Uterus (tissue), 4 donors: ENCODE measurements around the gene TARBP2. TPM values are rescaled to one million over a fixed set of nuclear protein-coding genes. Genes with fewer than 3 reads are reported as not detected.

Source experiments
- DNase-seq, 2 donors: peaks; one replicate each; pipeline ENCODE4 v3.0.0-alpha.2; 2019 to 2020
- H3K27ac ChIP-seq, 2 donors: fragments of 200-600 bp; sonication (generic); 1 replicate in 1 of 2; 2 replicates in 1 of 2; pipeline ENCODE4 v1.5.1; 2016 to 2018
- H3K27me3 ChIP-seq, 2 donors: fragments of 200-600 bp; sonication (generic); one replicate each; pipeline ENCODE4 v1.5.1; 2018 to 2019; ENCODE audit warnings: control low read depth in 1 of 2
- H3K36me3 ChIP-seq, 2 donors: fragments of 200-600 bp; sonication (generic); one replicate each; pipeline ENCODE4 v1.5.1; 2019; ENCODE audit warnings: control low read depth in 1 of 2
- H3K4me1 ChIP-seq, 2 donors: fragments of 200-600 bp; sonication (generic); one replicate each; pipeline ENCODE4 v1.5.1; 2018 to 2019; ENCODE audit warnings: control low read depth in 1 of 2
- H3K4me3 ChIP-seq, 2 donors: fragments of 200-600 bp; sonication (generic); 1 replicate in 1 of 2; 2 replicates in 1 of 2; pipeline ENCODE4 v1.5.1; 2018 to 2019; ENCODE audit warnings: mild to moderate bottlenecking in 1 of 2
- H3K9me3 ChIP-seq, 2 donors: fragments of 200-600 bp; sonication (generic); one replicate each; pipeline ENCODE4 v1.5.1; 2019; ENCODE audit warnings: control low read depth in 1 of 2
- CTCF ChIP-seq, 4 experiments: fragments of 200-600 bp in 2 of 4; fragments of 450-650 bp in 2 of 4; sonication (generic) in 2 of 4; IDR thresholded peaks; one replicate each; pipeline ENCODE4 v1.5.1; 2016 to 2019; ENCODE audit warnings: antibody characterized with exemption in 4 of 4, mild to moderate bottlenecking in 2 of 4, moderate library complexity in 1 of 4
- POLR2A ChIP-seq, 2 donors: fragments of 450-650 bp; IDR thresholded peaks; one replicate each; pipeline ENCODE4 v1.6.1; 2016; ENCODE audit warnings: antibody characterized with exemption in 2 of 2, mild to moderate bottlenecking in 1 of 2, moderate library complexity in 1 of 2
- intact Hi-C: fragments of 100-400 bp; cut with DNase I; formaldehyde crosslinking; loops from one replicate; pipeline ENCODE4 v1.15.1; 2023; ENCODE audit warnings: low total_unique reads
- total RNA-seq, 4 donors: library from RNA; depleted of rRNA in 3 of 4; stranded (reverse); fragments of >200 nt in 3 of 4; gene quantifications; one replicate each; pipeline versions ENCODE4 v1.1.0 to v1.2.4, GENCODE V29; 2014 to 2023
- donor health status: DM: yes; HTN: yes; CAD: no.

TARBP2 gene
- total RNA-seq, 4 donors from 2014 or later, result 6.7 to 33.2 (median 19.0) TPM

- Histone ChIP-seq H3K27me3 (no peaks in the 10 kb centered on the region), H3K4me1 (no peaks in the 10 kb centered on the region), H3K4me3 (no peak overlapping the region), H3K27ac (no peak overlapping the region), H3K9me3 (no peaks in the 10 kb centered on the region), H3K36me3 (no peaks in the 10 kb centered on the region)
- DNase-seq, result no peak
- no peak for TF ChIP-seq CTCF (IDR thresholded peaks at IDR 0.05)
- intact Hi-C loops, result no loop called here
Observed at GRCh38 chr12:53462935-53463334, 38.1 kb upstream of the TARBP2 start.

GRCh38 chr12:53463802-53464560 is 37.1 kb upstream of the TARBP2 start:
- Histone ChIP-seq H3K4me3 (no peak overlapping the region), H3K9me3 (no peaks in the 10 kb centered on the region), H3K36me3 (no peaks in the 10 kb centered on the region), H3K27ac (no peak overlapping the region), H3K4me1 (no peaks in the 10 kb centered on the region), H3K27me3 (no peaks in the 10 kb centered on the region)
- intact Hi-C loops, result no loop called here
- no peak for DNase-seq
- no peak for TF ChIP-seq POLR2A (IDR thresholded peaks at IDR 0.05)
- no peak for TF ChIP-seq CTCF (IDR thresholded peaks at IDR 0.05)

- no peaks in the 10 kb centered on the region for H3K9me3 ChIP-seq
- intact Hi-C loops, result no loop called here
- no peak overlapping the region for H3K27ac ChIP-seq
- no peaks in the 10 kb centered on the region for H3K4me1 ChIP-seq
- H3K36me3 ChIP-seq, result no peaks in the 10 kb centered on the region
- no peak overlapping the region for H3K4me3 ChIP-seq
- TF ChIP-seq CTCF (IDR thresholded peaks at IDR 0.05) (no peak), POLR2A (IDR thresholded peaks at IDR 0.05) (no peak)
- no peak for DNase-seq
- no peaks in the 10 kb centered on the region for H3K27me3 ChIP-seq
Observed at GRCh38 chr12:53464685-53465418, 36.2 kb upstream of the TARBP2 start.

DNA sequence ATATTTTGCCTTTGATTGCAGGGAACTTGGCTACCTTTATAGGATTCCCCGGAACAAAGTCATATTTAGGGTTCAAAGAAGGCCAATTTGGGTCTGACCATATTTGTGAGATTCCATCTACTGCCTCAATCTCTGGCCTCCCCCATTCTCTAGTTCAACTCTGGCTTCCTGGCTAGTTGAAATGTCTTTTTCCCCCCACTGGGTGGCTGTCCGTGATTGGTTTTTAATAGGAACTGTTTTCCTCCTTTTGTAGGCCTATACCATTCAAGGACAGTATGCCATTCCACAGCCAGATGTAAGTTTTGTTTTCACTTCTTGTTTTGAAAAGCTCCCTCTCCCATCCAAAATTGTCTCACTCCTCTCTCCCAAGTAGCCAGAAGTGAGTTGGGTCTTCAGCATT is 35.4 kb upstream of the TARBP2 start:
- H3K4me1 ChIP-seq, result no peaks in the 10 kb centered on the region

More for the DNA sequence above, 35.4 kb upstream of the TARBP2 start:
- Histone ChIP-seq H3K4me3 (no peak overlapping the region), H3K36me3 (no peaks in the 10 kb centered on the region), H3K9me3 (no peaks in the 10 kb centered on the region), H3K27ac (no peak overlapping the region), H3K27me3 (no peaks in the 10 kb centered on the region)
- intact Hi-C loops, result no loop called here
- DNase-seq, result no peak
- no peak for TF ChIP-seq CTCF (IDR thresholded peaks at IDR 0.05)
- TF ChIP-seq POLR2A (IDR thresholded peaks at IDR 0.05), result no peak
